HG02973 (cell line): Measurements from ENCODE around the gene ARHGAP42.

ENCODE experiments used
- ATAC-seq: cut with Tn5 transposase; IDR thresholded peaks from one replicate; pipeline ENCODE4 v1.9.1; 2021; ENCODE audit warnings: moderate library complexity; ENCODE audit not compliant: unreplicated experiment

Gene ARHGAP42

DNA sequence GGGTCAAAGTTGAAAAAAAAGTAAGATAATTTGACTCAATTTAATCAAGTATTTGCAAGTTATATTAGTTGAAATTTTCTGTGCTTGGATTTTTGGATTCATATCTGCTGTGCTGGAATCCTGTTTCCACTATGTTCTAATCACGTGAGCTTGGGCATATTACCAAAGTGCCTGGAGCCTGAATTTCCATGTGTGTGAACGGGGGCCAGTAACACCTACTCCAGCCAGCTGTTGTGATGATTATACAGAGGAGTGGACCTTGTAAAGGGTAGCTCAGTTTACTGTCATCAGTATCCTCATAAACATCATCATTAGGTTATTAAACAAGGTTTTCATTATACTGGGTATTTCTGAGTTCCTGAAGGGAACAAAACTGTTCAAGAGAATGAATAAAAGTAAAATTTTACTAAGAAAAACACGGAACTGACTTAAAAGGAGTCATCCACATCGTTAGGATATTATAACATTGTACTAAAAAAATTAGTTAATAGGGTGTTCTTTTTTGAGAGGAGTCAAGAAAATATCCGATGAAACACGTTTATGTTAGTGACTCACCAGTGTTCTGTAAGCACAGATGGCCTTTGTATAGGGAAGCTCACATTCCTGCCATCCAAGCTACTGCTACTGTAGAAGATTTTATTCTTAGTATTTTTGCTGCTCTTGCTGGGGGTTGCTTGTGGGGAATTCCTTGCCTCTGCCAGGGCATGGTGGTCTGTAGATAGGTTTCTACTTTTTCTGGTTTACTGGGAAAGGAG, 144.1 kb downstream of the ARHGAP42 start:
- no peak for ATAC-seq

DNA sequence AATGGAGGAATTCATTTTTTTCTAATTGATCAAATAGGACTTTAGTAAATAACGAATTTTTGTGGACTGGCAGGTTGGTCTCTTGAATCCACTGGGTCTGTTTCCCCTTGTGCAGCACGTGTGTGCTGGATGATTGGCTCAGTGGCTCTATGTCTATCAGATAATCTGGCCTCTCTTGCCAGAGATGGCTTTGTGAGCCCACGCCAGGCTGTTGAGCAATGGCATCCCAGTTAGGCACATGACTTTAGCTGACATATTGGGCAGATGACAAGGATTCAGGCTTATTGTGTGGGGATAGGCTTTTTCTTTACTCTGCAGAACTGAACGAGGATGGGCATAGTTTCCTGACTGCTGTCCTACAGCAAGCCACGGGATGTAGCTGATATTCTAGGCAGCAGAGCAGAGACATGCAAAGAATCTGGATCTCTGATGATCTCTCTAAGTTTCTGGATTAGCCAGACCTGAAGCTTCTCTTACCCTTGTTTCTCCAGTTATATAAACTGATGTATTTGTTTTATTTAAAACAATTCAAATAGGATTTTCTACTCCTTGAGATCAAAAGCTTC, 144.9 kb downstream of the ARHGAP42 start:
- no peak for ATAC-seq

DNA sequence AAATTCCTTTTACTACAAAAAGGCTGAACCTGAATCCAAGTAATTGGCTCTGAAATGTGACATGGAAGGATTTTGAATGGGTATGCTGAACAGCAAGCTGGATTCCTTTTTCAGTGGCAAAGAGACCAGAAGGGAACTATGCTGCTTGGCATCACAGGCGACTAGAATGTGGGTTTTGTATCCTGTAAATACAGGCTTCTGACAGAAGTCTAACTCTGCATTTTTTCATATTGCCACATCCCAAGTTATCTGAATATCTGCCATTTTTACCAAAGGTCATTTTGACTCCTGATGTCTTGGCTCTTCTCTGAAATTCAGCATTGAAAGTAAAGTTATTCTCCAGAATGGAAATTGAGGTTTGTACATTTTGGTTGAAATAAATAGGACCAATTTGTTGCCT, 145.7 kb downstream of the ARHGAP42 start:
- no peak for ATAC-seq

DNA sequence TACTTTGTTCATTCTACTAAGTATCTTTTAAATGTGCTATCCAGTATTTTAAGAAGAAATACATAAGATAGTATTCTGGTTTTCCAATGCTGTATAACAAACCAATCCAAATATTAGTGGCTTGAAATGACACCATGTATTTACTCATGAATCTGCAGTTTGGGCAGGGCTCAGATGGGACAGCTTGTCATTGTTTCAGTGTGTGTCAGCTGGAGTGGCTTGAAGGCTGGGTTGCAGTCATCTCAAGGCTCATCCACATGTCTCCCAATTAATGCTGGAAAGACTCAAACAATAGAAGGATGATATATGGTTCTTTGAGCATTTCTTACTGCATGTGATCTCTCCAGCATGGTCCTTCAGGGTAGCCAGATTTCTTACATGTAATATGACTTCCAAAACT, 146.2 kb downstream of the ARHGAP42 start:
- ATAC-seq: no peak

DNA sequence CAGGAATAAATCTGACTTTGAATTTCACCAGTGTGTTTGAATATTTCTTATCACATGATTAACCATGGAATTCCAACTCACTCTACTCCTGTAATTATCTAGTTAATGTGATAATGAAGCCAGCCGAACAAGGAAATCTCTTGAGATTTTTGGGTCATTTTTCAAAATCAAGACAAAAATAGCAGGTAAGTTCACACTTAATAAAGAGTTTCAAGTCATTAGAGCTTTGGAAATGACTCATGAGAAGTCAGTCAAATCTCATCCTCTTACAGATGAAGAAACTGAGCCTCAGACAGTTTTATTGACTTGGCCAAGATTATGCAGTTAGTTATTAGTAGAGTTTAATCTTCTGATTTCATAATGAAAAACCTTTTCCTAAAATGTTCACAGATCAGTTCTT, 148.8 kb downstream of the ARHGAP42 start:
- no peak for ATAC-seq

DNA sequence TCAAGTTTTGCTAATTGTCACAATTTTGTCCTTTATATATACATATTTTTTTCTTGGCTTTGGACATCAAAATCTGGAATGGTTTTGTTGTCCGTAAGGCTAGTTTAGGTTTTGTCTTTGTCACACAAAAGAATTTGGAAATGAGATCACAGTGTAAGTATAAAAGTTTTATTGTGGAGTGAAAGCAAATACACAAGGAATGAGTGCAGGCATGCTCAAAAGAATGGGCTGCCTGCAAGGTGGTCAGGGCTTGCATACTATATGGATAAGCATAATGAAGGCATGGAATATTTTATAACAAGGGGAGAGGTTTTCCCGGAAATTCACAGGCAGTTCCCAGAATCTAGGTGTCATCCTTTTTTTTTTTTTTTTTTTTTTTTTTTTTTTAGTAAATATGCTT, 150.2 kb downstream of the ARHGAP42 start:
- no peak for ATAC-seq

DNA sequence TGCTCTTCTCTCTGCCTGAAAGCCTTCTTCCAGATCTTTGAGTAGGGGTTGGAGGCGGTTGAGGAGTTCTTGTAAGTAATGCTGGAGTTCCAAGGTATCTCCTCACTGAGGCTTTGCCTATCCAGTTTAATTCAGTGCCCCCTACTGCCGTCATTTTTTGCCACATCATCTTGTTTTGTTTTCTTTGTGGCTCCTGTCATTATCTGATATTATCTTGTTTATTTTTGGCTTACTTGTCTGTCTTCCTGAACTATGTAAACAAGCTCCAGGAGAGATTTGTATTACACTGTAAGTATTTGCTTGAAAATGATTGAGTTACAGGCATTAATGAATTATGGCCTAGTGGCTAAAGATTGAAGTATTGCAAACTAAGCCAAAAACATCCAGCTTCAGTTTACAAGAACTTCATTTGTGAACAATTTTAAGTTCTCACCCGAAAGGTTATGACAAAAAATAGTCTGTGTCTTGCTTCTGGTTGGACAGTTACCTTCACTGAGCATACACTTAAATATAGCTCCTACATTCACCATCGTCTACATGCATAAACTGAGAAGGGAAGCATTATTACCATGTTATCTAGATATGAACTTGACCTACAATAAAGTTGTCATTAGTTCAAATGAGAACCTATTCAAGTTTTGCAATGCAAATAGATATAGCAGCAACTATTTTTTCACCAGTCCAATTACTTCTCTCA, 154.8 kb downstream of the ARHGAP42 start:
- ATAC-seq: no peak

DNA sequence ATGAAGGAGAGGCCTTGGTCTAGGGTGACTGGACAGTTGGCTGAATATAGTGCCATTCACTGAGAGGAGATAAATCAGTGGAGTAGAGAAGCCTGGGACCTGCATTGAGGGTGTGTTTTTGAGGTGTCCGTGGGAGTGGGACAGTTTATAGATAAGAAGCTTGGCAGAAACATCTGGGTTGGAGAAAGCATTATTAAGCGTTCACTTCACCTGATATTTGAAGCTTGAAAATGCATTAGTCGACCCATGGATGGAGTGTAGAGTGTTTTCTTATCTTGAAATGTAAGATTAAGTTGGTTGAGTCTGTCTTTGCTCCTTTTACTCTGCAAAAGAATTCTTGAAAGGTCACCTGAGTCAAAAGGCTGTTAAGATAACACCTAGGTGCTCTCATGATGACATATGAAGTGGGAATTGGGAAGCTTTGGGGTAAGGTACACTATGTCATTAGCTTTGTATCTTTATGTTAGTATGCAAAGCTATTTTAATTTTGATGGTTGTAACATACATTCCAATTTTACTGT, 160.7 kb downstream of the ARHGAP42 start:
- no peak for ATAC-seq

DNA sequence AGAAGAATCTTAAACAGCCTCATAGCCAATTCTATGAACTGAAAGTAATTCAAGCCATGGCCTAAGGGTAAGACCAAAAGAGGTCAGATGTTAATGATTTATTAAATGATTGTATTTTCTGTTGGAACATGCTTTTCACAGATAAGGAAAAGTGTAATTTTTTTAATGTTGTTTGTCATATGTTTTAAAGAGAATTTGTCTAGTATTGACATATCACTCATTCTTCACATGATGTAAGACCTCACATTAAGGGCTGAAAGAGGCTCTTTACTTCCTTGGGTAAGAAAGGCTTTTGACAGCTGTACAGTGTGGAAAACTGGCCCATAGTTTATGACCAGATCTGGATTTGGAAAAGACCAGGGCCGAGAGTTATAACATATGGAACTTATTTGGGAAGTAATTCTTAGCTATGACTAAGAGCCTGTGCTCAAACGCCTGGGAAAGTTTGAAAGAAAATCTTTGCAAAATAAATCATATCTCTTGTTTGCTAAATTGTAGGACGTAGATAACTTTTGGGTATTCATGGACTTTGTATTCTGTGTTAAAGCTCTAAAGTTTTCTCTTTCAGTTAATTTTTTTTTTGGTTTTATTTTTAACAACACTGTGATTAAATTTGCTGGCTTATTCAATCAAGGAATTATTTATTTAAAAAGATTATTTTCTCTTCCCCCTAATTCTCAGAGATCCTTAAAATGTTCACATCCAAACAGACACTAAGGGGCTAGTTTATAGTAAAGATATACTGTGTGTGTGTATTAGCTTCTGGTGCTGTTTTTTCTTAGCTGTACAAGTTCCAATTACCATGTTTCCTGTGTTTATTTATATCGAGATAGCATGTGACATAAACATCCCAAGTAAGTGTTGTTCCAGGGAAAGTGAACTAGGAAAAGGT, 162.2 kb downstream of the ARHGAP42 start:
- no peak for ATAC-seq

DNA sequence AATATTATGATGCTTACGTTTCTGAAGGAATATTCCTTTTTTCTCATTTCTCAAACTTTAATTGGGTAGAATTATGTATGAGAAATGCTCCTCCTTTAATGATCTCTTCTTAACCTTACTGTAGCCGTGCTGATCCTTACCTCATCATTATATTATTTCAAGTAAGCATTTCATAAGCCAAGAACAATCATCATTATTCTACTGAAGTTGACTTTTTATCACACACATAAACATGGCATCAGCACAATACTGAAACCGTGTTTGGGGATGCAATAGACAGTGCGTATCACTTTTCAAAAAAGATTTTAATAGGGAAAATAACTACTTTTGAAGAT, 162.8 kb downstream of the ARHGAP42 start:
- ATAC-seq: no peak

DNA sequence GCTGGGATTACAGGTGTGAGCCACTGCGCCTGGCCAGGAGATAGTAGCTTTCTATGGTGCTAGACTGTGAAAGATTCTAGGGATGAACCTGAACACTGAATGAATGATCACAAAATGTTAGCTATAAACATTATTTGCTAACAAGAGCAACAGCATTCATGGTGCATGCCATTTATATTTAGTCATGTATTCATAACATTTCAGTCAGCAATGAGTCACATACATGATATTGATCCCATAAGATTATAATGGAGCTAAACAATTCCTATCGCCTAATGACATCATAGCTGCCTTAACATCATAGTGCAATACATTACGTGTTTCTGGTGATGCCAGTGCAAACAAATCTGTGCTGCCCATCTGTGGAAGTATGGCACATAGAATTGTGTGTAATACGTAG, 164.1 kb downstream of the ARHGAP42 start:
- ATAC-seq: no peak

DNA sequence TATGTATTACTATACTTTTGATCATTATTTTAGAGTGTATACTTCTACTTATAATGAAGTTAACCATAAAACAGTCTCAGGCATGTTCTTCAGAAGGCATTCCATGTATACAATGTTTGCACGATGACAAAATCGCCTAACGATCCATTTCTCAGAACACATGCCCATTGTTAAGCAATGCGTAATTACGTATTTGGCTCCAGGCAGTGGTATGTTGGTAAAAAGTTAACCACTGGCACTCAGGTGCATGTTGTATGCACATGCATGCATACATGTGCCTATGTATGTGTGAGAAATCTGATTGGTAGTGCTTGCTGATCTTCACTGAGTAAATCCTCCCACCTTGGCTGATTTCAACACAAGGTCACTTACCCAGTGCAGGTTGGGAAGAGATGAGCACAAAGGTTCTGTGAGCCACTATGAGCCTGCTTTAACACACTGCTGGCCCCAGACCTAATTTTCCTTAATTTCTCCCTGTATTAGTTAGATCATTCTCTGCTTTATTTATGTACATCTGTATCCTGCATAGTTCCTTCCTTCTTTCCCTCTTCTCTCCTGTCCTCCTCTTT, 164.6 kb downstream of the ARHGAP42 start:
- no peak for ATAC-seq

DNA sequence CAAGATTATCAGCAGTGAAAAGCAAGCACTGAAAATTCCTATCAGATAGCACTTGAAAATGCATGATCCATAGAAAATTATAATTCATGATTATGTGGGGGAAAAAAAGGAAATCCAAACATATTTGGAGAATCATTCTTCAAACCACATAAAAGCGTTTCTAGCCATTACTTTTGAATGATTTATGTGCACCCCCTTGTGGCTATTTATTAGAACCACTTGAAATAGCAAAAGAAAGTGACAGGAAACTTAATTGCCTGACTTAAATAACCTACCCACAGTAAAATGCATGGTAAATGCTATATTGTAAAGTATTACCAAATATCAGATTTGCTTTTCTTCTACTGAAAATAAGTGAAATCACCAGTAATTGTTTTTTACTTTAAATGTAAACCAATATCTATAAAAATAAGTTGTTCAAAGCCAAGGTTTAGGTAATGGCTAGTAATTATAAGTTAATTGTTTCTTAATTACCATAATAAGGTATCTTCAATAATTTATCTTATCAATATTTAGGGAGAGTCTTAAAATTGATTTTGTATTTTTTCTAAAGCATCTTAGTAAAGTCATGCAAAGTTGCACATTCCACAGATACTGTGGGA, 168.5 kb downstream of the ARHGAP42 start:
- no peak for ATAC-seq

DNA sequence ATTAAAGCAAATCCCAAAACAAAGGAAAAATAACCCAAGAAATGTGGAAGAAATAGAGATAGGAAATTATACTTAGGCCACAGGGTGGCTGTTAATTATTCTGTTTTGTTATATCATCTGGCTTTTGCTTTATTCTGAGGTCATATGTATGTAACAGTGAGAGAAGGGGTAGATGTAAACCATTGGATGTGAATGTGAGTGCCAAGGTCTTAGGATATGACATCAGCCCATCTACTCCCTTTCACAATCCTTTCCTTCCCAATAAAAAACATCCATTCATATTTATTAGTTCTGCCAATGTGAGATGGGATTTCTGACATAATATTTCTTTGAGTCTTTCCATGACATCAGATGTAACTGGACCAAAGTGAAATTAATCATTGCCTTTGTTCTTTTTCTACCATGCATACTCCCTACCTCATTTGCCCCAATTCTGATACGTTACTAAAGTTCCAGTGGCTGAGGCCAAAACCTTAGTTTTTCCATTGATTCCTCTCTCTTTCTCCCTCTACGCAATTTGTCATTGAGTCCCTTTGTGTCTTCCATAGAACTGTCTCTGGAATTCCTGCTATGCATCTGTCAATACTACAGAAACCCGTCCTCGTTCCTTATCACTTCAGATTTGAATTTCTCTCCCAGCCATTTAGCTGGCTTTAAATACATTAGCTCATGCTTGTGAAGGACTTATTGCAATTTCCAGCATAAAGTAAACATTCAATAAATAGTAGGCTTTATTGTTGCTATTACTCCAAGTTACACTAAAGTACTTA, 170.3 kb downstream of the ARHGAP42 start:
- ATAC-seq: no peak

DNA sequence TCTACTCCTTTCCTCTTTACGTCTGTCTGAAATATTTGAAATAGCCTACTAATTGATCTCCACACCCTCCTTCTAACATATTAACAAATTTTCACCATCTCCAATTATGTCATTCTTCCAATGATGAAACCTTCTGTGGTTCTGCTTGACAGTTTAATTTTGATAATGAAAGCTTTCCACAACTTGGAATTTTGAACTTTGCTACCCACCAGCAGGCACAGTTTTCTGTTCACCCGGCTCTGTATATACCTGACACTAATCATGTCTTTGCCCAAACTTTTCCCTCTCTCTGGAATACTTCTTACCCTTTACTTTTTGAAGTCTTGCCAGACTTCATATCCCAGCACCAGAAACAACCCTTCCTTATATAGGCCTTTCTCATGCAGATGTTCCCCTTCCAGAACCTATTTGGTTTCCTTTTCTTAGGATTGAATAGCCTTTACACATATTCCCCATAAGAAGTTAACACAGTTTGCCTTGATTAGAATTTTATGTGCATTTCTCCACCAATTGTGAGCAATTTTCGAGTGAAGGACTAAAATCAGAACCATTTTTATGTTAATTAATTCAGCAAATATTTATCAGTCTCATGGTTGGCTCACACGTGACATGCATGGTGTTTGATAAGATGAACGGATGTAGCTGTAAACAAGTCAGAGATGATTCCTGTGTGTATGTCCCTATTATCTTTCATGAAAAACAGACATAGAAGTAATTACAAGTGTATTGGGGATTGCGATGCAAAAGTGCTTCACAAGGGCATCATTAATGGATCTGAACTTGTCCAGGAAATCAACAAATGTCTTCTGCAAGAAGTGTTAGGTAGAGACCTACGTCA, 173.4 kb downstream of the ARHGAP42 start:
- no peak for ATAC-seq

DNA sequence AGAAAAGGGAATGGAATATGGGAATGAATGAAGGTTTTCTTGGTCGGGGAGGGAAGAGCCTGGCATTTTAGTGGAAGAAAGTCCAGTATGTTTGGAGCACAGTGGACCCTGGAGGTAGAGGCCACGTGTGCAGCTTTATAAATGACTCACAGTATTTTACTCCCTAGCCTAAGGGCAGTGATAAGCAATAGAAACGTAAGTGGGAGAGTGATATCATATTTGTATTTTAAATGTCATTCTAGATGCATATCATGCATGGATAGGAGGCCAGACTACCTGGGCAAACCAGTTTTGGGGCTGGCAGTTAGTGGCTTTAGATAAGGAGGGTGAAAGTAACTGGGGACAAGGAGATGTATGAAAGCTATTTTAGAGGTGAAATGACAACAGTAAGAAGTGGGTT, 174.1 kb downstream of the ARHGAP42 start:
- no peak for ATAC-seq

DNA sequence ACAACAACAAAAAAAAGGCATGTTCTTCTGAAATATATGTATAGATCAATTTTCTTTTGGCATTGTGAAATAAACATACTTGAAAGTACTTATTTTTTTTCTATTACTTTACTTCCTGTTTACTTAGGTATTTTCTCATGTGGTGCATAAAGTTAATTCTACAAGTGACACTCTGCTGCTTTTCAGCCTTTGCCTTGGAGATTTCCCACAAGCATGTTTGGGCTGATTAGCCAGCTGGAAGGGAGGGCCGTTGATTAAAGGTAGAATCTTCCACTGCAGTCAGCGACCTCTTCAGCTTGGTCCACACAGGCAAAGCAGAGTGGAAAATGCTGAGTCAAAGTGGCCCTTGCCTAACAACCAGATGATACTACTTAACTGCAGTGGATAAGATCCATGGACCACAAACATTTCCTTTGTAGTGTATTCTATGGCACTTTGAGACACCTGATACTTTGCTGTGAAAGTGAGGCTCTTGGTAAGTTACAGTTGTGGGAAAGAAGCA, 176.0 kb downstream of the ARHGAP42 start:
- ATAC-seq: peak; percentile 97

DNA sequence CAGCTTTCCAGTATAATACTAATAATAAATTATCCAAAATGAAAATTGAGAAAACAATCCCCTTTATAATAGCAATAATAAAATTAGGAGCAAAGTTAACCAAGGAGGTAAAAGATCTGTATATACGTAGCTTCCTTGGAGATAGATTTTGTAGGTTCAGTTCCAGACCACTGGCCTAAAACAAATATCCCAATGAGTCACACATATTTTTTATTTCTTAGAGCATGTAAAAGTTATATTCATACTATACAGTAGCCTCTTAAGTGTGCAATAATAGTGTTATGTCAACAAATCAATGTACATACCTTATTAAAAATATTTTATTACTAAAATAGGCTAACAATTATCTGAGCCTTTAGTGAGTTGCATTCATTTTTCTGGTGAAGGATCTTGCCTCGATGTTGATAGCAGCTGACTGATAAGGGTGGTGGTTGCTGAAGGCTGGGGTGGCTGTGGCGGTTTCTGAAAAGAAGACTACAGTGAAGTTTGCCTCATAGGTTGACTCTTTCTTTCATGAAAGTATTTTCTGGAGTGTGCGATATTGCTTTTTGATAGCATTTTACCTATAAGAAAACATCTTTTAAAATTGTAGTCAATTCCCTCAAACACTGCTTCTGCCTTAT, 178.5 kb downstream of the ARHGAP42 start:
- ATAC-seq: no peak
